ENCODE measurements around the gene PTPRG. TPM values are rescaled to one million over a fixed set of nuclear protein-coding genes. Genes with fewer than 3 reads are reported as not detected.

PTPRG gene
- total and polyA plus RNA-seq, 11 donors, result 8.0 to 48.5 (median 35.4) TPM

GRCh38 chr3:61776390-61776789 lies 215.0 kb downstream of the PTPRG start:
- H3K9me3 ChIP-seq, result no peaks in the 10 kb centered on the region
- DNase-seq, result no peak
- WGBS, 4 donors, result 93 to 96% (median 93%) methylated on average over 5 of the region's 5 CpGs
- H3K36me3 ChIP-seq, result no peaks in the 10 kb centered on the region
- intact Hi-C loops (cut with DNase I), result no loop called here
- peaks cover 0 to 59% (median 29%) of the 10 kb centered on the region in 12 donors for H3K4me1 ChIP-seq
- ATAC-seq, result no peak
- H3K4me3 ChIP-seq, result no peak overlapping the region
- no peak for TF ChIP-seq CTCF (IDR thresholded peaks at IDR 0.05)
- no peak for TF ChIP-seq POLR2A (IDR thresholded peaks at IDR 0.05)
- H3K27me3 ChIP-seq, result no peaks in the 10 kb centered on the region
- no peak overlapping the region for H3K27ac ChIP-seq

- TF ChIP-seq CTCF (IDR thresholded peaks at IDR 0.05) (no peak), POLR2A (IDR thresholded peaks at IDR 0.05) (no peak)
- DNase-seq, result no peak
- WGBS, 4 donors, result 77 to 87% (median 85%) methylated on average over 6 of the region's 6 CpGs
- intact Hi-C loops (cut with DNase I), result no loop called here
- Histone ChIP-seq H3K9me3 (no peaks in the 10 kb centered on the region), H3K27me3 (no peaks in the 10 kb centered on the region), H3K4me3 (no peak overlapping the region), H3K27ac (no peak overlapping the region), H3K4me1 (peaks cover 0 to 49% (median 23%) of the 10 kb centered on the region in 12 donors), H3K36me3 (no peaks in the 10 kb centered on the region)
- no peak for ATAC-seq
Measured at GRCh38 chr3:61777483-61777882, 216.1 kb downstream of the PTPRG start.

- no peak overlapping the region for H3K4me3 ChIP-seq
- no peak overlapping the region for H3K27ac ChIP-seq
- no peaks in the 10 kb centered on the region for H3K9me3 ChIP-seq
- no peak for ATAC-seq
- 84 to 90% (median 89%) methylated on average over 5 of the region's 5 CpGs for WGBS, 4 donors
- DNase-seq, result no peak
- H3K36me3 ChIP-seq, result no peaks in the 10 kb centered on the region
- H3K4me1 ChIP-seq, result peaks cover 0 to 47% (median 21%) of the 10 kb centered on the region in 12 donors
- no peaks in the 10 kb centered on the region for H3K27me3 ChIP-seq
- intact Hi-C loops (cut with DNase I), result no loop called here
- no peak for TF ChIP-seq CTCF (IDR thresholded peaks at IDR 0.05)
- no peak for TF ChIP-seq POLR2A (IDR thresholded peaks at IDR 0.05)
Measured at GRCh38 chr3:61778095-61778494, 216.7 kb downstream of the PTPRG start.

GRCh38 chr3:61780016-61780415 lies 218.6 kb downstream of the PTPRG start:
- Histone ChIP-seq H3K9me3 (no peaks in the 10 kb centered on the region), H3K4me1 (peaks cover 0 to 45% (median 20%) of the 10 kb centered on the region in 12 donors), H3K4me3 (no peak overlapping the region), H3K27ac (peak overlapping the region in 2 of 12 donors; percentile 5 to 11), H3K27me3 (no peaks in the 10 kb centered on the region), H3K36me3 (no peaks in the 10 kb centered on the region)
- DNase-seq (no peak), ATAC-seq (no peak)
- WGBS, 4 donors, result 24 to 37% (median 31%) methylated on average over 2 of the region's 2 CpGs
- TF ChIP-seq CTCF (IDR thresholded peaks at IDR 0.05) (no peak), POLR2A (IDR thresholded peaks at IDR 0.05) (no peak)
- intact Hi-C loops (cut with DNase I), result no loop called here
